ENCODE data around the gene SYNE1. TPM values are rescaled to one million over a fixed set of nuclear protein-coding genes. Genes with fewer than 3 reads are reported as not detected.

SYNE1 gene
- total RNA-seq, 1 experiment from 2014 or later, result 6.5 TPM

DNA sequence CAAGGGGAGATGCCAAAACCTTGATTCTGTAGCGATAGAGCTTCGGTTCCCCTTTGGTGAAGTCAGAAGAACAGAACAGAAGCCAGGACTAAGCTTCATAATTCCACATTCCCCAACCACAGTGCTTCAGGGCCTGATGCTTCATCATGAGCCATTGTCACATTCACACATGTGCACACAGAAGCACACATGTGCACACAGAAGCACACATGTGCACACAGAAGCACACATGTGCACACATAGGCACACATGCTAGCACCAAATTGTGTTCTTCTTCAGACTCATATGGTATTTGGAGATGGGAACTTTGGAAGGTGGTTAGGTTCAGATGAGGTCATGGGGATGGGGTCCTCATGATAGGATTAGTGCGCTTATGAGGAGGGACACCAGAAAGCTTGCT is 183.2 kb downstream of the SYNE1 start:
- CTCF ChIA-PET, result interaction anchor here (0.7 kb wide), 1 partner anchor 62 kb away, joined by 3 read pairs; no protein-coding TSS in a partner anchor
- ATAC-seq, result no peak
- peaks cover 4% of the 10 kb centered on the region for H3K9me3 Mint-ChIP-seq

DNA sequence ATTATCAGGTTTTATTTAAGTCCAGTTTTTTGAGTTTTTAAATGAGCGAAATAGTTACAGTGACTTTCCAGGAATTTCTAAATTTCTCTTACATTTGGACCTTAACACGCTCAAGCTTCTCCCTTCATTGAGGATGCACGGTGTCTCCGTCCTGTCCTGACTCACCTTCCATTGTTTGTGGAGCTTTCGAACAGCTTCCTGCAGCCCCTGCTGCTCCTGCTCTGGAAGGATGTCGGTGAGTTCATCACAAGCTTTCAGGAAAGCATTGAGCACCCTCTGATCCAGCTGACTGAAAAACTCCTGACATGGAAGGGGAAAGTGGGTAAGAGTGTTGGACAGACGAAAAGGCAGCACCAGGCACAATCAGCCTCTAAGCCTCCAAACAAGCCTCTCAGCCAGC is 183.7 kb downstream of the SYNE1 start:
- 0 out of 2 replicates have a peak, but pooled peaks cover 2% of the 10 kb centered on the region for H3K4me1 Mint-ChIP-seq
- H3K27ac Mint-ChIP-seq, result peak overlapping the region; percentile 68; the same call in 1 of the 2 replicates
- no peak for DNase-seq (ENCODE audit: low spot score)
- ChIA-PET POLR2A (interaction anchor here (0.6 kb wide), 1 partner anchor 129 kb away, joined by 3 read pairs; no protein-coding TSS in a partner anchor), CTCF (interaction anchor here (0.6 to 0.7 kb wide), 2 partner anchors 61 to 469 kb away, joined by 3 read pairs; no protein-coding TSS in a partner anchor)
- no peaks in the 10 kb centered on the region for H3K36me3 Mint-ChIP-seq
- ATAC-seq, result peak; percentile 44; the same call in 1 of the 2 replicates
- no peaks in the 10 kb centered on the region for H3K27me3 Mint-ChIP-seq (ENCODE audit: low read depth)
- TF ChIP-seq RELA (CRISPR knock-in tag; IDR thresholded peaks at IDR 0.05; ENCODE audit: borderline replicate concordance) (no peak), ZBTB21 (CRISPR knock-in tag; IDR thresholded peaks at IDR 0.05; ENCODE audit: borderline replicate concordance) (no peak), ATF6 (CRISPR knock-in tag; IDR thresholded peaks at IDR 0.05) (no peak), ZNF396 (CRISPR knock-in tag; IDR thresholded peaks at IDR 0.05; ENCODE audit: borderline replicate concordance) (no peak), OVOL2 (CRISPR knock-in tag; IDR thresholded peaks at IDR 0.05; ENCODE audit: borderline replicate concordance) (no peak), CREB1 (CRISPR knock-in tag; IDR thresholded peaks at IDR 0.05) (no peak), ATF2 (CRISPR knock-in tag; IDR thresholded peaks at IDR 0.05; ENCODE audit: borderline replicate concordance, low read depth) (no peak), ZSCAN18 (CRISPR knock-in tag; IDR thresholded peaks at IDR 0.05) (no peak), NR3C1 (CRISPR knock-in tag; conservative IDR thresholded peaks at IDR 0.05; ENCODE audit: low read depth) (no peak), ZNF121 (CRISPR knock-in tag; IDR thresholded peaks at IDR 0.05) (no peak), MYBL2 (CRISPR knock-in tag; IDR thresholded peaks at IDR 0.05) (no peak), ZNF416 (CRISPR knock-in tag; IDR thresholded peaks at IDR 0.05) (no peak), ATF1 (CRISPR knock-in tag; IDR thresholded peaks at IDR 0.05) (no peak), ETV6 (CRISPR knock-in tag; IDR thresholded peaks at IDR 0.05) (no peak)
- TF ChIP-seq, protein P1, sequence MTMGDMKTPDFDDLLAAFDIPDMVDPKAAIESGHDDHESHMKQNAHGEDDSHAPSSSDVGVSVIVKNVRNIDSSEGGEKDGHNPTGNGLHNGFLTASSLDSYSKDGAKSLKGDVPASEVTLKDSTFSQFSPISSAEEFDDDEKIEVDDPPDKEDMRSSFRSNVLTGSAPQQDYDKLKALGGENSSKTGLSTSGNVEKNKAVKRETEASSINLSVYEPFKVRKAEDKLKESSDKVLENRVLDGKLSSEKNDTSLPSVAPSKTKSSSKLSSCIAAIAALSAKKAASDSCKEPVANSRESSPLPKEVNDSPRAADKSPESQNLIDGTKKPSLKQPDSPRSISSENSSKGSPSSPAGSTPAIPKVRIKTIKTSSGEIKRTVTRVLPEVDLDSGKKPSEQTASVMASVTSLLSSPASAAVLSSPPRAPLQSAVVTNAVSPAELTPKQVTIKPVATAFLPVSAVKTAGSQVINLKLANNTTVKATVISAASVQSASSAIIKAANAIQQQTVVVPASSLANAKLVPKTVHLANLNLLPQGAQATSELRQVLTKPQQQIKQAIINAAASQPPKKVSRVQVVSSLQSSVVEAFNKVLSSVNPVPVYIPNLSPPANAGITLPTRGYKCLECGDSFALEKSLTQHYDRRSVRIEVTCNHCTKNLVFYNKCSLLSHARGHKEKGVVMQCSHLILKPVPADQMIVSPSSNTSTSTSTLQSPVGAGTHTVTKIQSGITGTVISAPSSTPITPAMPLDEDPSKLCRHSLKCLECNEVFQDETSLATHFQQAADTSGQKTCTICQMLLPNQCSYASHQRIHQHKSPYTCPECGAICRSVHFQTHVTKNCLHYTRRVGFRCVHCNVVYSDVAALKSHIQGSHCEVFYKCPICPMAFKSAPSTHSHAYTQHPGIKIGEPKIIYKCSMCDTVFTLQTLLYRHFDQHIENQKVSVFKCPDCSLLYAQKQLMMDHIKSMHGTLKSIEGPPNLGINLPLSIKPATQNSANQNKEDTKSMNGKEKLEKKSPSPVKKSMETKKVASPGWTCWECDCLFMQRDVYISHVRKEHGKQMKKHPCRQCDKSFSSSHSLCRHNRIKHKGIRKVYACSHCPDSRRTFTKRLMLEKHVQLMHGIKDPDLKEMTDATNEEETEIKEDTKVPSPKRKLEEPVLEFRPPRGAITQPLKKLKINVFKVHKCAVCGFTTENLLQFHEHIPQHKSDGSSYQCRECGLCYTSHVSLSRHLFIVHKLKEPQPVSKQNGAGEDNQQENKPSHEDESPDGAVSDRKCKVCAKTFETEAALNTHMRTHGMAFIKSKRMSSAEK (CRISPR knock-in tag; IDR thresholded peaks at IDR 0.05; ENCODE audit: borderline replicate concordance), result no peak
- TF ChIP-seq, protein P2, sequence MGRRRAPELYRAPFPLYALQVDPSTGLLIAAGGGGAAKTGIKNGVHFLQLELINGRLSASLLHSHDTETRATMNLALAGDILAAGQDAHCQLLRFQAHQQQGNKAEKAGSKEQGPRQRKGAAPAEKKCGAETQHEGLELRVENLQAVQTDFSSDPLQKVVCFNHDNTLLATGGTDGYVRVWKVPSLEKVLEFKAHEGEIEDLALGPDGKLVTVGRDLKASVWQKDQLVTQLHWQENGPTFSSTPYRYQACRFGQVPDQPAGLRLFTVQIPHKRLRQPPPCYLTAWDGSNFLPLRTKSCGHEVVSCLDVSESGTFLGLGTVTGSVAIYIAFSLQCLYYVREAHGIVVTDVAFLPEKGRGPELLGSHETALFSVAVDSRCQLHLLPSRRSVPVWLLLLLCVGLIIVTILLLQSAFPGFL (CRISPR knock-in tag; IDR thresholded peaks at IDR 0.05; ENCODE audit: borderline replicate concordance), result no peak
- TF ChIP-seq, protein P3, sequence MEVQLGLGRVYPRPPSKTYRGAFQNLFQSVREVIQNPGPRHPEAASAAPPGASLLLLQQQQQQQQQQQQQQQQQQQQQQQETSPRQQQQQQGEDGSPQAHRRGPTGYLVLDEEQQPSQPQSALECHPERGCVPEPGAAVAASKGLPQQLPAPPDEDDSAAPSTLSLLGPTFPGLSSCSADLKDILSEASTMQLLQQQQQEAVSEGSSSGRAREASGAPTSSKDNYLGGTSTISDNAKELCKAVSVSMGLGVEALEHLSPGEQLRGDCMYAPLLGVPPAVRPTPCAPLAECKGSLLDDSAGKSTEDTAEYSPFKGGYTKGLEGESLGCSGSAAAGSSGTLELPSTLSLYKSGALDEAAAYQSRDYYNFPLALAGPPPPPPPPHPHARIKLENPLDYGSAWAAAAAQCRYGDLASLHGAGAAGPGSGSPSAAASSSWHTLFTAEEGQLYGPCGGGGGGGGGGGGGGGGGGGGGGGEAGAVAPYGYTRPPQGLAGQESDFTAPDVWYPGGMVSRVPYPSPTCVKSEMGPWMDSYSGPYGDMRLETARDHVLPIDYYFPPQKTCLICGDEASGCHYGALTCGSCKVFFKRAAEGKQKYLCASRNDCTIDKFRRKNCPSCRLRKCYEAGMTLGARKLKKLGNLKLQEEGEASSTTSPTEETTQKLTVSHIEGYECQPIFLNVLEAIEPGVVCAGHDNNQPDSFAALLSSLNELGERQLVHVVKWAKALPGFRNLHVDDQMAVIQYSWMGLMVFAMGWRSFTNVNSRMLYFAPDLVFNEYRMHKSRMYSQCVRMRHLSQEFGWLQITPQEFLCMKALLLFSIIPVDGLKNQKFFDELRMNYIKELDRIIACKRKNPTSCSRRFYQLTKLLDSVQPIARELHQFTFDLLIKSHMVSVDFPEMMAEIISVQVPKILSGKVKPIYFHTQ (CRISPR knock-in tag; IDR thresholded peaks at IDR 0.05), result no peak
- peaks cover 4% of the 10 kb centered on the region for H3K9me3 Mint-ChIP-seq
- H3K4me3 Mint-ChIP-seq, result no peak overlapping the region

More for the DNA sequence above, 183.2 kb downstream of the SYNE1 start:
- no peaks in the 10 kb centered on the region for H3K36me3 Mint-ChIP-seq
- DNase-seq (ENCODE audit: low spot score), result no peak
- H3K27me3 Mint-ChIP-seq (ENCODE audit: low read depth), result no peaks in the 10 kb centered on the region
- H3K4me1 Mint-ChIP-seq, result 0 out of 2 replicates have a peak, but pooled peaks cover 2% of the 10 kb centered on the region
- no peak overlapping the region for H3K27ac Mint-ChIP-seq
- no peak overlapping the region for H3K4me3 Mint-ChIP-seq
- POLR2A ChIA-PET, result no interaction called here
- TF ChIP-seq NR1H2 (CRISPR knock-in tag; IDR thresholded peaks at IDR 0.05), result no peak
- no peak for TF ChIP-seq ATF3 (CRISPR knock-in tag; conservative IDR thresholded peaks at IDR 0.05)
- TF ChIP-seq, protein P4, sequence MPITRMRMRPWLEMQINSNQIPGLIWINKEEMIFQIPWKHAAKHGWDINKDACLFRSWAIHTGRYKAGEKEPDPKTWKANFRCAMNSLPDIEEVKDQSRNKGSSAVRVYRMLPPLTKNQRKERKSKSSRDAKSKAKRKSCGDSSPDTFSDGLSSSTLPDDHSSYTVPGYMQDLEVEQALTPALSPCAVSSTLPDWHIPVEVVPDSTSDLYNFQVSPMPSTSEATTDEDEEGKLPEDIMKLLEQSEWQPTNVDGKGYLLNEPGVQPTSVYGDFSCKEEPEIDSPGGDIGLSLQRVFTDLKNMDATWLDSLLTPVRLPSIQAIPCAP (CRISPR knock-in tag; IDR thresholded peaks at IDR 0.05), result no peak
- TF ChIP-seq TP53 (CRISPR knock-in tag; IDR thresholded peaks at IDR 0.05), result no peak

Measured in WTC11 (cell line).